BLaER1 (cell line): Measurements from ENCODE around the gene CCL19.
"Not testable (repeated sequence)": the region's sequence is repeated elsewhere in the genome, so short reads cannot be mapped to it uniquely, and the experiment has no call there.

Experiments
- H3K27ac ChIP-seq: shearing (Covaris generic); formaldehyde crosslinking; 2 replicates; pipeline ENCODE4 v1.8.1; 2022
- H3K27me3 ChIP-seq: shearing (Covaris generic); formaldehyde crosslinking; 2 replicates; pipeline ENCODE4 v1.8.1; 2022
- H3K36me3 ChIP-seq: shearing (Covaris generic); formaldehyde crosslinking; 2 replicates; pipeline ENCODE4 v1.8.1; 2022
- H3K4me1 ChIP-seq: shearing (Covaris generic); formaldehyde crosslinking; 2 replicates; pipeline ENCODE4 v1.8.1; 2022
- H3K4me2 ChIP-seq: shearing (Covaris generic); formaldehyde crosslinking; 2 replicates; pipeline ENCODE4 v1.8.1; 2022
- H3K4me3 ChIP-seq: shearing (Covaris generic); formaldehyde crosslinking; 2 replicates; pipeline ENCODE4 v1.8.1; 2022
- H3K9ac ChIP-seq: shearing (Covaris generic); formaldehyde crosslinking; 2 replicates; pipeline ENCODE4 v1.8.1; 2022
- H3K9me3 ChIP-seq: shearing (Covaris generic); formaldehyde crosslinking; 2 replicates; pipeline ENCODE4 v1.8.1; 2022
- H4K20me1 ChIP-seq: shearing (Covaris generic); formaldehyde crosslinking; 2 replicates; pipeline ENCODE4 v1.8.1; 2022
- Cebpa-rat ChIP-seq: shearing (Covaris generic); IDR thresholded peaks from 2 replicates; pipeline ENCODE4 v1.8.1; 2022

The CCL19 gene

GRCh38 chr9:34690983-34691935, at the start of gene CCL19:
TSS of gene CCL19 (minus strand) at chr9:34691276. CDS start at chr9:34691139, 137 bp downstream.
- Histone ChIP-seq H4K20me1 (no peaks in the 10 kb centered on the region), H3K4me3 (no peak within 1 kb of the TSS), H3K4me1 (peaks cover 18% of the 10 kb centered on the region), H3K27ac (no peak within 1 kb of the TSS), H3K4me2 (peak within 1 kb of the TSS; percentile 47), H3K9ac (no peak within 1 kb of the TSS), H3K9me3 (no peaks in the 10 kb centered on the region), H3K27me3 (no peaks in the 10 kb centered on the region), H3K36me3 (no peaks in the 10 kb centered on the region)
- no peak for TF ChIP-seq Cebpa-rat

GRCh38 chr9:34740176-34740575, 49.1 kb upstream of the CCL19 start:
- not testable (repeated sequence) for H3K27me3 ChIP-seq, H3K9ac ChIP-seq, H4K20me1 ChIP-seq, H3K4me2 ChIP-seq, H3K36me3 ChIP-seq, H3K27ac ChIP-seq, H3K9me3 ChIP-seq, H3K4me1 ChIP-seq, H3K4me3 ChIP-seq

GRCh38 chr9:34737677-34738260, 46.7 kb upstream of the CCL19 start:
- H3K9me3 ChIP-seq = peaks cover 6% of the 10 kb centered on the region; the same call in 1 of the 2 replicates
- no peak overlapping the region for H3K9ac ChIP-seq
- no peaks in the 10 kb centered on the region for H3K27me3 ChIP-seq
- no peaks in the 10 kb centered on the region for H4K20me1 ChIP-seq
- H3K27ac ChIP-seq = no peak overlapping the region
- no peak overlapping the region for H3K4me3 ChIP-seq
- no peaks in the 10 kb centered on the region for H3K36me3 ChIP-seq
- no peak for TF ChIP-seq Cebpa-rat
- H3K4me2 ChIP-seq = no peak overlapping the region
- H3K4me1 ChIP-seq = no peaks in the 10 kb centered on the region

GRCh38 chr9:34734720-34735119, 43.6 kb upstream of the CCL19 start:
- TF ChIP-seq Cebpa-rat = no peak
- no peaks in the 10 kb centered on the region for H3K9me3 ChIP-seq
- no peaks in the 10 kb centered on the region for H3K27me3 ChIP-seq
- no peaks in the 10 kb centered on the region for H4K20me1 ChIP-seq
- H3K9ac ChIP-seq = no peak overlapping the region
- no peak overlapping the region for H3K4me3 ChIP-seq
- no peak overlapping the region for H3K27ac ChIP-seq
- H3K36me3 ChIP-seq = no peaks in the 10 kb centered on the region
- H3K4me2 ChIP-seq = no peak overlapping the region
- no peaks in the 10 kb centered on the region for H3K4me1 ChIP-seq

GRCh38 chr9:34732886-34733285, 41.8 kb upstream of the CCL19 start:
- Histone ChIP-seq H3K27ac (no peak overlapping the region), H3K9ac (no peak overlapping the region), H3K4me1 (no peaks in the 10 kb centered on the region), H3K36me3 (no peaks in the 10 kb centered on the region), H4K20me1 (no peaks in the 10 kb centered on the region), H3K4me2 (no peak overlapping the region), H3K9me3 (no peaks in the 10 kb centered on the region), H3K27me3 (no peaks in the 10 kb centered on the region), H3K4me3 (no peak overlapping the region)
- TF ChIP-seq Cebpa-rat = no peak

- Histone ChIP-seq H3K4me3 (no peak overlapping the region), H3K36me3 (no peaks in the 10 kb centered on the region)
- TF ChIP-seq Cebpa-rat = no peak
Measured at GRCh38 chr9:34732478-34732877, 41.4 kb upstream of the CCL19 start.

GRCh38 chr9:34723141-34723540, 32.1 kb upstream of the CCL19 start:
- Histone ChIP-seq H3K27ac (no peak overlapping the region), H3K9me3 (no peaks in the 10 kb centered on the region), H4K20me1 (no peaks in the 10 kb centered on the region), H3K27me3 (no peaks in the 10 kb centered on the region), H3K4me3 (no peak overlapping the region), H3K4me1 (peaks cover 2% of the 10 kb centered on the region), H3K9ac (no peak overlapping the region), H3K36me3 (no peaks in the 10 kb centered on the region), H3K4me2 (no peak overlapping the region)
- TF ChIP-seq Cebpa-rat = no peak

More at GRCh38 chr9:34732478-34732877, 41.4 kb upstream of the CCL19 start:
- Histone ChIP-seq H3K9ac (no peak overlapping the region), H3K27ac (no peak overlapping the region), H3K4me2 (no peak overlapping the region), H4K20me1 (no peaks in the 10 kb centered on the region), H3K27me3 (no peaks in the 10 kb centered on the region), H3K9me3 (no peaks in the 10 kb centered on the region), H3K4me1 (no peaks in the 10 kb centered on the region)

GRCh38 chr9:34719769-34720025, 28.6 kb upstream of the CCL19 start:
- not testable (repeated sequence) for H4K20me1 ChIP-seq, H3K27me3 ChIP-seq, H3K36me3 ChIP-seq, H3K9me3 ChIP-seq, H3K4me1 ChIP-seq, H3K27ac ChIP-seq, H3K4me3 ChIP-seq, H3K9ac ChIP-seq, H3K4me2 ChIP-seq

- H3K9ac ChIP-seq = no peak overlapping the region
- H3K4me1 ChIP-seq = peaks cover 7% of the 10 kb centered on the region
- H3K36me3 ChIP-seq = no peaks in the 10 kb centered on the region
- H4K20me1 ChIP-seq = no peaks in the 10 kb centered on the region
- no peak for TF ChIP-seq Cebpa-rat
- H3K9me3 ChIP-seq = no peaks in the 10 kb centered on the region
- no peak overlapping the region for H3K4me2 ChIP-seq
- H3K27ac ChIP-seq = no peak overlapping the region
- H3K4me3 ChIP-seq = no peak overlapping the region
- no peaks in the 10 kb centered on the region for H3K27me3 ChIP-seq
Measured at GRCh38 chr9:34719021-34719768, 28.1 kb upstream of the CCL19 start.

GRCh38 chr9:34717996-34718614, 27.0 kb upstream of the CCL19 start:
- Histone ChIP-seq H3K36me3 (no peaks in the 10 kb centered on the region), H3K4me3 (no peak overlapping the region), H3K9me3 (no peaks in the 10 kb centered on the region), H3K4me1 (peaks cover 7% of the 10 kb centered on the region), H4K20me1 (no peaks in the 10 kb centered on the region), H3K4me2 (0 out of 2 replicates have a peak overlapping the region, but pooled peaks have one; percentile 30), H3K27me3 (no peaks in the 10 kb centered on the region), H3K9ac (no peak overlapping the region), H3K27ac (no peak overlapping the region)
- TF ChIP-seq Cebpa-rat = no peak
